ENCODE measurements around the gene NTN1.

DNA sequence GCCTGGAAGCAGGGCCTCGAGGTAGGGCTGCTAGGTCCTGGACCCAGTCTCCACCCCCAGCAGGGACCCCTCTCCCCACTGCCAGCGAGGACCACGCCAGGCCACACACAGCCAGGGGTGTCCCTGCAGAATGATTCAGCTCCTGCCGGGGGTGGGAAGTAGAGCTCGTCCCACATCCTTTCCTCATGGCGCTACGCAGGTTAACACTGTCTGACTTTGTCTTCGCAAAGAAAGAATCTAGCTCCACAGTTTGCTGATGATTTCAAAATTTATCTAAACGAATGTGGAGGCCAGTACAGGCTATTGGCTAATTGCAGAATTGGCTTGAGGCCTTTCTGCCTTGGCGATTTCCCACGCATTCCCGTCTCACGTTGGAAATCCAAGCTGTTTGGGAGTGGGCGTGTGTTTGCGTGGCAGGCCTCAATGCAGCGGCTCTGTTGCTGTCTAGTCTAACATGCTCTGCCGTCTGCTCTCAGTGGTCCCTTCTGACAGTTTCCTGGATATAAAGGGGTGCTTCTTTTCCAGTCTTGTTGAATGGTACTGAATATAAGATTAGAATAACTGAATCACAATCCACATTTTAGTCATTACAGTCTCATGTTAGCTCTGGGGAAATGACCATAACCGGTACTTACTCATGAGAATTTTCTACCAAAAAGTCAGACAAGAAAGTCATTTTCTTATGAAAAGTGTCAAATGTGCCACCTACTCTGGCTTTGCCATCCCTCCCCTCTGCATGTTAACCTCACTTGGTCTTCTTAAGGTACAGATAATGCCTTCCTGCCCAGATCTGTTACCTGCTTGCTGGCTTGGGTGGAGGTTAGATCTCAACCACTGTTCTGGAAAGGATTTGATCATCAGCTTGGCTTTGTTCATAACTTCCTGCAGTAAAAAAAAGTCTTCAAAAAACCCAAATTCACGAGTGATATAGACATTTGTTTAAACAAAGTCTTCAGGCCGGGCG lies 252.4 kb downstream of the NTN1 start:
- no peak for TF ChIP-seq CTCF (IDR thresholded peaks at IDR 0.05; ENCODE audit: poor library complexity, severe bottlenecking)
- TF ChIP-seq POLR2AphosphoS5 (IDR thresholded peaks at IDR 0.05): no peak
- no peak for TF ChIP-seq TAF1 (IDR thresholded peaks at IDR 0.05; ENCODE audit: low read depth)
- no peak for TF ChIP-seq REST (IDR thresholded peaks at IDR 0.05; ENCODE audit: borderline replicate concordance)
- TF ChIP-seq RAD21 (conservative IDR thresholded peaks at IDR 0.05): no peak
- no peak for TF ChIP-seq EZH2 (IDR thresholded peaks at IDR 0.05; ENCODE audit: borderline replicate concordance, insufficient read depth, low read length, poor library complexity, severe bottlenecking)
- TF ChIP-seq EP300 (conservative IDR thresholded peaks at IDR 0.05; ENCODE audit: poor library complexity, severe bottlenecking): no peak

All from neural cell (in vitro differentiated cells).